RCC 7860 (cell line): Measurements from ENCODE around the gene KIF1A.

Experiments used
- DNase-seq: peaks from one replicate; pipeline ENCODE4 v3.0.0-alpha.2; 2015; ENCODE audit warnings: low spot score
- FAIRE-seq: peaks from 2 replicates; lab custom pipeline; 2012; peaks lifted over from hg19 to GRCh38; lab: Jason Lieb, UNC

KIF1A gene

DNA sequence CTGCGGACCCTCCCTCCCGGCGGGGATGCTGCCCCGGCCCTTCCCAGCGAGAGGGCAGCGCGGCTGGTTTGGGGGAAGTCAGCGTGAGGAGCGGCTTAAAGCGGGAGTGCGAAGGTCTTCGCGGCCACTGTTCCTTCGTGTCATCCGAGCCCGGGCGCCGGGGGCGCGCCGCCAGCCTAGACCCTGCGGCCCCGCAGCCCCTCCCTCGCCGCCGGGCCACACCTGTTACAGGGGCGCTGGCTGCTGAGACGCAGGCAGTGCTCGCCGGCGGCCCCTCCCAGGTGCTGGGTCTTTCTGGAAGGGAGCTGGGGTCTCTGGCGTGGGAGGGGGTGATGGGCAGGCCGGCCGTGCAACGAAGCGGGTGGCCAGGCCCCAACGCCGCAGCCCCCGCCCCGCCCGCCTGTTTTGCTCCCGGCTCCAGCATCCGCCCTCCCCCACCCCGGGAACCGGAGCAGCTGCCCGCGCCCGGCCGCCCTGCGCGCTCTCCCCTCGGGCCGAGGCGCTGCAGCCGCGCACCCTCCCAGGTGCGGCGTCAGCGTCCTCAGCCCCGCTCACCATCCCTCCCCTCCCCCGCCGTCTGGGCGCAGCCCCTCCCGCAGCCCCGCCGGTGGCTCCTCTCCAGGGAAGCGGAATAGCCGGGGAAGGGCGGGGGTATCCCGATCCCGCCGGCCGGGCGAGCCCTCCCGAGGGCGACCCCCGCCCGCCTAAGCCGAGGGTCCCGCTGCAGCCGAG lies 727 bp downstream of the KIF1A start:
- no peak for FAIRE-seq
- no peak for DNase-seq

DNA sequence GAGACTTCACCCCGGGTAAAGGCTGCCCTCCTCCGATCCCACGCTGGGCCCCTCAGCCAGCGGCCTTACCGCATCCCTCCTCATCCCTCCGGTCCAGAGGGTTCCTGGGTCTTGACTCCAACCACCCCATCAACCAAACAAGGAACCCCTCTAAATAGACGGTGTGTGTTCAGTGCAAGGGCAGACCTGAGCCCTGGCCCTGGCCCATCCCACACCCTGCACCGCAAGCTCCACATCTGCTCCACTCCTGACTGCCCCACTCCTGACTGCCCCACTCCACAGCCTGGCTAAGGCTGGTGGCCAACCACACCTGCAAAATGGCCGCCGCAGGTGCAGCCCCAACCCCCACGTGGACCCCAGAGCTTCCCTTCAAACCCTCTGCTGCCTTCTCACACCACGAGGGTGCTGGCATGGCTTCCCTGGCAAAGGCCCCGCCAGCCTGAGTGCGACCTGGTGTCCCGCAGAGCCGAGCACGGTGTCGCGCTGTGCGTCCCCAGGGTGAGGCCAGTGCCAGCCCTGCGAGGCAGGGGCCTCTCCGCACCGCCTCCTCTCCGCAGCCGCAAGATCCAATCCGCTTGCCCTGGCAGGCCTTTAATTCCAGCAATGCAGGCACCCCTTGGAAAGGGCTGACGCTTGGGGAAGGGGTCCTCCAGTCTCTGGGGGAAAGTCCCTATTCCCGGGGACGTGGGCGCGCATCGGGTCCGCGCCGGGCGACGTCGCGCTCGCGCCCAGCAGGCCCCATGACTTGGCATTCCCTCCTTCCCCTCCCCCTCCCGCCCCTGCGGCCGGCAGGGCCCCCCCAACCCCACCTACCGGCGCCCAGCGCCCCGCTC lies 1.5 kb downstream of the KIF1A start:
- FAIRE-seq, result no peak
- DNase-seq, result no peak

DNA sequence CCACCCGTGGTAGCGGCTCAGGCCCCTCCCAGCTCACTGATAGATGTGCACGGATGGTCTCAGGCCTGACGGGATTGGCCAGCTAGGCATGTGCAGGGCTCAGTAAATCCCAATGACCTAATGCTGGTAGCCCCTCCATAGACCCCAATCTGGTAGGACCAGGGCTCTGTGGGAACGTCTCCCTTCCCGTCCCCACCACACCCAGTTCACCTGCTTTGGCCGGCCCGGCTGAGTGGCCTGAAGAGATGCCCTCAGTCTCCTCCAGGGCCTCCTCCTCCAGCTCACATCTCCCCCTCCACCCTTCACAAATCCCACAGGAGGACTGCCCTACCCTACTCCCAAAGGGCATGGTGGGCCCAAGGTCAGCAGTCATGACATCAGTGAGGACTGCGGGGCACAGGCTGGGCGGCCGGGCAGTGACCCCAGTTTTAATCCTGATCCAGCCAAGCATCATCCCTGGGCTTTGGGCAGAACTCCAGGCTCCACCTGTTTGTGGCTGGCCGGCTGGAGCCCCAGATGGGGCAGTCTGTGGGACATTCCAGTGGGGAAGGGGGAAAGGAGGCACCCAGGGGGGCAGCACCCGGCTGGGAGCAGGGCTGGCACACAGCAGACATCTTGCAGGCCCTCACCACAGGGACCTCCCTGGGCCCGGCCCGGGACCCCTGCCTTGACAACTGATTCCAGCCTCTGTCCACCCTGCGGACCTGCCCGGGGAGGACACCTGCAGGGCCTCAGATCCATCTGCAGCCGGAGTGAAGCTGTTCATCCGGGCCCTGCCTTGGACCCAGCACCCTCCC lies 2.3 kb downstream of the KIF1A start:
- FAIRE-seq, result no peak
- no peak for DNase-seq

DNA sequence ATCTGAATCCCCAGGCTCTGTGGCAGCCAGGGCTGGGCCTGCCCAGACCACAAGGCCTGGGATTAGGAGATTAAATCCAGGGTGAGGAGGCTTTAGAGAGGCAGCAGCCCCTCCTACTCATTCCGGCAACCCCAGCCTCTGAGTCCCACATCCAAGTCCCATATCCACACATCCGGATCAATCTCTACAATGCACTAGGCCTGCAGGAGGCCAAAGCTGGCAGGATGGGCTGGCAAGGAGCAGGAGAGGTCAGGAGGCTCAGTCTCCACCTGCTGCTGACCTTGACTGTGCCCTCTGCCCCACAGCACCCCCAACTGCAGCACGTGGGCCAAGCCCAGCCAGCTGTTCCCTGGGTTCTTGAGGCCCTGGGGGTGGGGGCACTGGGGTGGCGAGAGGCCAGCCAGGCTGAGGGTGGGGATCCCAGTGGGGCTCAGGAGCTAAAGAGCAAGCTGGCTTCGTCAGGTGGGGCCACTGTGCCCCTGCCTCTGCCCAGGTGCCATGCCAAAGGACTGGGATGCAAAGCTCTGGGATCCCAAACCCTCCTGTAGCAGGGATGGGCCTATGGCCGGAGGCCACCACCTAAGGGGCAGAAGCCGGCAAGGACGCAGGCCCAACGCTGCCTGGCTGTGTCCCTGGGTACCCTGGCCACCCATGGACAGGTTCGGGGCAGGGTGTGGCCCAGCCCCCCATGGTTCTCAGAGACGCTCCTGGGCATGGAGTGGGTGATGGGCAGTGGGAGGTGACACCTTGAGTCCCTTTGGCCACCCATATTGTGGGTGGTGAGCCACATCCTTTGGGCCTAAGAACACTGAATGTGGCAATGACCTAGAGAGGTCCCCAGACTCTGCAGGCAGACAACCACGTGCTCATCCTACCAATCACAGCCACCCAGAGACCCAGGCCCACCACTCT lies 3.2 kb downstream of the KIF1A start:
- DNase-seq, result no peak
- no peak for FAIRE-seq

DNA sequence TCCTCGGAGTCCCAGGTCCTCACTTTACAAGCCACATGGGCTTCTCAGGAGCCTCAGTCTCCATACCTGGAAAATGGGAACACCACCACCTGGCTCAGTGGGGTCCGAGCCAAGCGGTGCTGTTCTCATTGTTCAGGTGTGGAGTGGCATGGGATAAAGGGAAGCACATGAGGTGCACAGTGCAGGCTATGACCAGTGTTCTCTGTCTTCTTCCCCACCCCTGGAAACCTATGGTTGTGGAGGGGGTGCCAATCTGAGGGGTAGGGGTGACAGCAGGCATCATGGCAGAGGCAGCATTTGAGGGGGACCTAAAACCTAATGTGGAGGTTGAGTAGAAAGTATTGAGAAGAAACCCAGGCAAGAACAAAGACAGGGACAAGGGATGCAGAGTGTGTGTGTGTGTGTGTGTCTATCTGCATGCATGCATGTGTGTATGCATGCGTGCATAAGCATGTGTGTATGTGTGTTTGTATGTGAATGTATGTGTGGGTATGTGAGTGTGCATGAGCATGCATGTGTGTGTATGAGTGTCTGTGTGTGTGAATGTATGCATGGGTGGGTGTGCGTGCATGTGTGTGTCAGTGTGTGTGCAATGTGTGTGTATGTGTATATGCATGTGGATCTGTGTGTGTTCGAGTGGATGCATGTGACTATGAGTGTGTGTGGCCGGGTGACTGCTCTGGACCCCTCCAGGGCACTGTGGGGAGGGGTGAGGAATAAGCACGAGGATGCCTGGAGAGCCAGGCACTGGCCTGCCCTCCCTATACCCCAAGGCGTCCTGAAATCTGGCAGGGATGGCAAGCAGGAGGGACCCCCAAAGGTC lies 4.0 kb downstream of the KIF1A start:
- no peak for FAIRE-seq
- DNase-seq, result no peak

DNA sequence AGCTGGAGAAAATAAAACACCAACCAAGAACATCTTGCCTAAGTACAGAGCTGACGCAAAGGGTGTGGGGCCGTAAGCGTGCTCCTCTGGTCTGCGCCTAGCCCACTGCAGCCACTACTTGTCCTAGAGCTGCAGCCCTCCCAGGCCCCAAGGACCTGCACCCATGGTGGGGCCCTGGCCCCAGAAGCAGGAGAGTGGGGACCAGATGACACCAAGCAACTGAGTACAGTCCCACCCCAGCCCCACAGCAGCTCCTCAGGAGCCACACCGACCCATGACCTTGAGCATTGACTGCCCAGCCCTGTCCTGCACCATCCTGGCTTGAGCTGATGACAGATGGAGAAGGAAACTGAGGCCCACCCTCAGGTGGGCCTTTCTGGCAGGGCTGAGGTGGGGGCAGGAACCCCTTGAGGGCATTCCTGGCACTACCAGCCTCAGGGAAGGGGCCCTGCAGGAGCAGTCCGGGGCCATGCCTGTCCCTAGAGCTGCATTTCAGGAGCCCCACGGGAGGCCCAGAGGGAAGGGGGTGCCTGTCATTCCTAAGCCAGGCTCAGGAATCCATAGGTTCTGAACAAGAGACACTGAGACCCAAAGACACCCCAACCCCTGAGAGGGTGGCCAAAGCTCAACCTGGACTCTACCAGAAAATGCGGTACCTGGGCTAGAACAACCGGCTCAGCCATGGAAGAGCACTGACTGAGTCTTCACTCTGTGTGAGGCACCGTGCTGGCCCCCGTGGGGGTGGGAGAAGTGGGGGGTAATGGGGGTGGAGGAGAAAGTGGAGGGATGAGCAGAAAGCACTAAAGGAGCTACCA lies 4.9 kb downstream of the KIF1A start:
- DNase-seq (no peak), FAIRE-seq (no peak)

DNA sequence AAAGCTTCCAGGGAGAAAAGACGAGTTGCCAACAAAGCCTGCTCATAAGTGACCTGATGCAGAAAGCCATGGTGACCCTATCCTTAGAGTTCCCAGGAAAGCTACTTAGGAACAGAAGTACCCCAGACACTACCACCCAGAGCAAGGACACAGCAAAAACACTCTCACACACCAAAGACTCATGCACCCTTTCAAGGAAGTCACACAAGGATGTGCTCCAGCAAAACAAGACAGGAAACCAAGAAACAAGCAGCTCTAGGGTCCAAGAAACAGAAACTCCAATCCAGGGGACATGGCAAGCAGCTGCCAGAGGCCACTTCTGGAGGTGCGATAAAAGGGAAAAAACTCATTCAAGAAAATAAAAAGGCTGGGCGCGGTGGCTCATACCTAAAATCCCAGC lies 5.7 kb downstream of the KIF1A start:
- no peak for FAIRE-seq
- no peak for DNase-seq

DNA sequence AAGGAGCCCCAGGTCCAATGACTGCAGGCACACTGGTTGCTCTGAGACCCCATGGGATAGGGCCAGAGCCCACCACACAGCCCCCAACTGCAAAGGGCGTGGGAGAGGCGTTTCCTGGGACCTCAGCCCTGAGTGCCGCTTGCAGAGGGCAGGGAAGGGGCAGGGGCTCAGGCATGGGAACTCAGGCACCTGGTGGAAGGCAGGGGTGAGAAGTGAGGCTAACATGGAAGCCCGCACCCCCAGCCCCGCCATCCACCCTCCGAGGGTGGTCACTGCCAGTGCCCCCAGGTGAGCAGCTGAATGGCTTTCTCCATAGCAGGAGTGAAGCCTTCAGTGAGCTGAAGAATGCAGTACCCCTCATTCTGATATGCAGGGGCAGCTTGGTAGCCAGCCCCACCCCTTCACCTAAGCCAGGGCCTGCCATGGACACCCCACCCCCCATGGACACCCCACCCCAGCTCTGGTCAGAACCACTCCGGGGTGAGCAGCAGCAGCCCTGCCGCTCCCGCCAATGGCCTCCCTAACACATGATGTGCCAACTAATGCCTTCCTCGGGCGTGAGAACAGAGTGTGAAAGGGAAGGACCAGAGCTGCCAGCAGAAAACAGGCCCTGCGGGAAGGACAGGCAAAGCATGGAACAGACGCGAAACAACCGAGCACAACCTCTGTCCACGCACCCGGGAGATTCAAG lies 6.6 kb downstream of the KIF1A start:
- no peak for FAIRE-seq

DNA sequence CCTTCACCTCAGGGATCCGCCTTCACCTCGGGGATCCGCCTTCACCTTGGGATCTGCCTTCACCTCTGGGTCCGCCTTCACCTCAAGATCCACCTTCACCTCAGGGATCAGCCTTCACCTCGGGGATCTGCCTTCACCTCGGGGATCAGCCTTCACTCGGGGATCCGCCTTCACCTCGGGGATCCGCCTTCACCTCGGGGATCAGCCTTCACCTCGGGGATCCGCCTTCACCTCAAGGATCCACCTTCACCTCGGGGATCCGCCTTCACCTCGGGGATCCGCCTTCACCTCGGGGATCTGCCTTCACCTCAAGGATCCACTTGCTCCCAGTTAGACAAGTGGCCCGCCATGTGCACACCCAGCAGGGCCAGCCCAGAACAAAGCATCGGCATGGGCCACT lies 7.3 kb downstream of the KIF1A start:
- FAIRE-seq (no peak), DNase-seq (no peak)

More for the DNA sequence above, 6.6 kb downstream of the KIF1A start:
- DNase-seq, result no peak

DNA sequence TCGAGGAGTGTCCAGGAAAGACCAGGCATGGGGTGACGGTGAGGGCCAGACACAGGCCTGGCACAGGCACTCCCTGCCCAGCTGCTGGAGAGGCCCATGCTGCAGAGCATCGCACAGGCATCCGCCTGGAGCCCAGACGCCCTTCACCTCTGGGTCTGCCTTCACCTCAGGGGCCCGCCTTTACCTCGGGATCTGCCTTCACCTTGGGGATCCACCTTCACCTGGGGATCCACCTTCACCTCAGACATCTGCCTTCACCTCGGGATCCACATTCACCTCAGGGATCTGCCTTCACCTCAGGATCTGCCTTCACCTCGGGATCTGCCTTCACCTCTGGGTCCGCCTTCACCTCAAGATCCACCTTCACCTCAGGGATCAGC lies 7.7 kb downstream of the KIF1A start:
- DNase-seq, result no peak
- FAIRE-seq, result no peak

DNA sequence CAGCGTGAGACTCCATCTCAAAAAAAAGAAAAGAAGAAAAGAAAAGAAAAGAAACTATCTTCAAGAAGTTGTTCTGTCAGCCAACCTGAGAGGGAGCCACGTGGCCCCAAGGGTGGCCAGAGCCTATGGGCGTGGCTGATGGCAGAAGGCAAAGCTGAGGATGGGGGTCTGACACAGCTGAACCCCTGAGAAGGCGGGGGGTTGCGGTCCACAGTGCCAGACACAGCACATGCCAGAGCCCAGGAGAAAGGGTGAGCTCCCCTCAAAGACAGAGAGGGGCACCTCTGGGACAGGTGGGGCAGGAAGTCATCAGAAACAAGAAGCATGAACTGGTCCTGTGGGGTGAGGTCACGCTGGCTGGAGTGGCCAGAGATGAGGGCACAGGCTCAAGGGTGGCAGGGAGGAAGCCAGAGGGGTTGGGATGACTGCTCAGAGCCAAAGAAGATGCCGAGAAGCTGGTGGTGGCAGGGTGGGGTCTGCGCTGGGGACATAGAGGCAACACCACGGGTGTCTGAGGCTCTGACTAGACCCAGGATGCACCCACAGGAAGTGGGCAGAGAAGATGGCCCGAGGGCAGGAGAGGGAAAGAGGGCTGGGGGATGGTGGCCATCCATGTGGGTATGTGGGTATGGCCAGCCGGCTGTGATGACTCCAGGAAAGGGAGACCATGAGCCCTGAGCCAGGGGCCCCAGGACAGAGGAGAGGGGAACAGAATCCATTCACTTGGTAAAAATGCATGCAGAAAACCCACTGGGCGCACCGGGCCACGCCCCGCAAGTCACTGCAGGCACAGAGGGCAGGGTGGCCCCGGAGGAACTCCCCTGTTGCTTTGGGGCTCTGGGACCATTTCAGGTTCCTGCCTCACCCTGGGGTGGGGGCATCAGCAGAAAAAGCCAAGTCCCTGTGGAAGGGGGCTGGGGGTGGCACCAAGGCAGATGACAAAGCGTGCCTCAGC lies 8.4 kb downstream of the KIF1A start:
- DNase-seq (no peak), FAIRE-seq (no peak)

DNA sequence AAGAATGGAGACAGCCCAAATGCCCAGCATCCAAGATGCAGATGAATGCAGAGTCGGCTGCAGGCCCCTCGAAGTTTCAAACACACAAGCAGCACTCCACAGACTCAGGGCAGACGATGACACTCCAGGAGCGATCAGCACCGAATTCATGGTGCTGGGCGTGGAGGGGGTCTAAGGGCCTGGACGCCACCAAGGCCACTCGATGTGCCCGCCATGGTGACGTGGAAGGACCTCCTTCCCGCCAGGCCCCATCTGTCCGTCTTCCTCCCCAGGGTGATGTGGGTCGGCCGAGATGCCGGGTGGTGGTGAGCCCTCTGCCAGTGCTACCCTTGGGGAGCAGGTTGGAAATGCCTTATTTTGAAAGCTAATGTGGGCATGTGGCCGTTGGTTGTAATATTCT lies 9.4 kb downstream of the KIF1A start:
- FAIRE-seq, result no peak
- no peak for DNase-seq

DNA sequence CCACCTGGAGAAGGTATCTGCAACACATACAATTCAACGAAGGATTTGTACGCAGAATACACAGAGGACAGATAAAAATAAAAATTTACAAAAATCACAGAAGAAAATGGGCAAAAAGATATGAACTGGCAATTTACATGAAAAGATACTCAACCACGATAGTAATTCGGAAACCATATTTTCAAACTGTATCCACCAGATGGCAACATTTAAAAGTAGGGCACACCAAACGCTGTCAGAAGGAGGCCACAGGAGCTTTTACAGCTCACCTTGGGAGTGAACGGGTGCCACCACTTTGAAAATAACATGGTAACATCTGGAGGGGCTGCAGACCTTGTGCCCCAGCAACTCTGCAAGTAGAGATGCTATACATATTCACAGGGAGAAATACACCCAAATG lies 9.8 kb downstream of the KIF1A start:
- FAIRE-seq (no peak), DNase-seq (no peak)

DNA sequence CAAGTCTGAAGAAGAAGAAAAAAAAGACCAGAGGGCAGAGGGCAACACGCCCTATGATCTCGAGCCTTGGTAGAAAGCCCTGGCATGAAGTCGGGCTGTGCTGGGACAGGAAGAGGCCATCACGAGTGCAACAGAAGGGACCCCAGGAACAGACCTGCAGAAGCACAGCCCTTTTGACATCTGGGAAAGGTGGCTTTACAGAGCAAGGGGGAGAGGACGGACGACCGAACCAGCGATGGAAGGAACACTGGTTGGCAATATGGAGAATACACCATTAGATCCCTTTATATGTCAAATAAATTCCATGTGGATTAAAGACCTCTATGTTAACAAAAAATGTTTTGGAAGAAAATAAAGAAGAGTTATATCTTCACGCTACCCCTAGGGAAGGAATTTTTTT lies 10.7 kb downstream of the KIF1A start:
- FAIRE-seq, result no peak
- DNase-seq, result no peak

DNA sequence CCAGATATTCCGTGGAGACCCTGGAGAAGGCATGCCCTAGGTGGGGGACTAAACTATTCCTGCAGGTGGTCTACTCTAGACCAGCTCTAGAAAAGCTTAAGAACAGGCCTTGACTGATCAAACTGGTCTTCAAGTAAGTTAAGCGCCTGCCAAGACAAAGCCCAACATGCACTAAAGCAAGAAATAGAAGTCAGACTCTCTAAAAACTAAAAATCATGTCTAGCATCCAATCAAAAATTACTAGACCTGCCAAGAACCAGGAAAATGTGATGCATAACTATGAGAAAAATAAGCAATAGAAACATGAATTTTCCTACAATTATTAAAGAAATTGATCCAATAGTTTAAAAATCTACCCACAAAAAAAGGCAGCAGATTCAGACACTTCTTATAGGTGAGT lies 13.6 kb downstream of the KIF1A start:
- DNase-seq, result no peak
- no peak for FAIRE-seq

DNA sequence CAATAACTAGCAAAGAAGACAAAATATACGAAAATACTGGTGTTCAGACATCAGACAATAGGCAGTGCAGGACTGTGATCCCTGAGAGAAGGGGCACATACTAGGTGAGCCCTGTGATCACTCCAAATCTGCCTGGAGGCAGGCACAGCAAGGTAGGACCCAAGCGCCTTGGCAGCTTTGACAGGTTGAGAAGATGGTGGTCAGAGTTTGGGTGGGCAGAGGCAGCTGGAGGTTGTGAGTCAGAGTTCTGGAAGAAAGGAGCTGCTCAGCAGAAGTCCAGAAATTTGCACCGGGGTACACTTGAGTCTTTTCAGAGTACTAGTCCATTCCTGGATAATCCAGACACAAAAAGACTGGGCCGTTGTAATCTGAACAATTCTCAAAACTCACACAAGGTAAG lies 14.0 kb downstream of the KIF1A start:
- no peak for DNase-seq
- no peak for FAIRE-seq

DNA sequence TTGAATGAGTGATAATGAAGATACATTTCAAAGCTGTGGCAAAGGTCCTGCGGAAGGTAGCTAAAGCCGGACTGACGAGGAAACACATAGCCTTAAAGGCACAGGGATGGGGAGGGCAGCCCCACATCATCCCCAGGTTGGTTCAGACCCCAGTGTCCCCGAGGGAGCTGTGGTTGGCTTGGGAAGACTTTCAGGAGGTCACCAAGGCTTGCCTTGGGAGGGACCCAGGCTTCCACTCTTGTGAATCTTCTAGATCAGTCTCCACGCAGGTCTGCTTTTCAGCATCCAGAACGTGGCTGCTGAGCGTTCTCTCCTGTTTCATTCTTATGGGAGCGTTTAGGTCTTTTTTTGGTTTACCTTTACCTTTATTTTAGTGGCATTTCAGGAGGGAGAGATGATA lies 16.8 kb downstream of the KIF1A start:
- DNase-seq (no peak), FAIRE-seq (no peak)
